T-helper 1 cell (primary cell): ENCODE data around the gene KRT82.
"Not testable (repeated sequence)": the region's sequence is repeated elsewhere in the genome, so short reads cannot be mapped to it uniquely, and the experiment has no call there.

Source experiments
- DNase-seq, 5 donors: peaks; one replicate each; pipeline ENCODE4 v3.0.0-alpha.2; 2012 to 2020
- total RNA-seq, 4 donors: gene quantifications; one replicate each; lab custom pipeline; 2026; lab: John Stamatoyannopoulos, UW

KRT82 gene
- 0 reads per million in 4 donors for total RNA-seq

DNA sequence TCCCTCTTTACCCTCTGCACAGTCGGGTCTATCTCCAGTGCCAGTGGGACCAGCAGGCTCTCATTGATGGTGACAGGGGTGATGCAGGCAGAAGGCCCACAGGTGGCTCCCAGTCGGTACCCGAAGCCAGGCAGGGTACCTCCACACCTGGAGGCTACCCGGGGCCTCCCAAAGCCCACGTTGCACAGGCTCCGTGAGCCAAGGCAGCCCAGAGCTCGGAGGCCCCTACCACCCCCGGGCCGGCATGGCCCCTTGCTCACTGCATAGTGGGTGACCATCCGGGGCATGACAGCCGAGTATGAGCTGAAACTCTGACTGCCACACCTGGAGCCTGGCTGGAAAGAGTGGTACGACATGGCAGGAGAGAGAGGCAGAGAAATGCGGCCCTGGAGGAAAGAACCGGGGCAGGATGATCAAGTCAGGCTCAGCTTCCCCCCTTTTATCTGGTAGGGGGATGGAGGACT, at the start of gene KRT82:
Gene KRT82 (minus strand): TSS at position 414 of the 464 bp plus-strand sequence. CDS start 58 bp downstream, at position 356.
- no peak for DNase-seq

DNA sequence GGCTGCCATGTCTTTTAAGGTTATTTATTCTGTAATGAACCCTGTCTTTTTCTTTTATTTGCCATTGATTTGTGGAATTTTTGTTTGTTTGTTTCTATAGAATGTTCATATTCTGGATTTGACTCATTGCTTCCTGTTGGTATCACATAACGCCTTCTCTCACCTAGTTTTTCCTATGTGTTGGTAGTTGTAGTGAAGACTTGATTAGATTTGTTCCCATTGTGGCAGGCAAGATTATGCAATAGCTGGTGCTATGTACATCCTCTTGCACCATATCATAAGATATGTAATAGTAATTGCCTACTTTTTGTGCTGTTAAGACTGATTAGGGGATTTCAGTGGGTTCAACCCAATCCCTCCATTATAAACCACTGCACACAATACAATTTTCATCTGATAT, 49.7 kb upstream of the KRT82 start:
- DNase-seq, result no peak

DNA sequence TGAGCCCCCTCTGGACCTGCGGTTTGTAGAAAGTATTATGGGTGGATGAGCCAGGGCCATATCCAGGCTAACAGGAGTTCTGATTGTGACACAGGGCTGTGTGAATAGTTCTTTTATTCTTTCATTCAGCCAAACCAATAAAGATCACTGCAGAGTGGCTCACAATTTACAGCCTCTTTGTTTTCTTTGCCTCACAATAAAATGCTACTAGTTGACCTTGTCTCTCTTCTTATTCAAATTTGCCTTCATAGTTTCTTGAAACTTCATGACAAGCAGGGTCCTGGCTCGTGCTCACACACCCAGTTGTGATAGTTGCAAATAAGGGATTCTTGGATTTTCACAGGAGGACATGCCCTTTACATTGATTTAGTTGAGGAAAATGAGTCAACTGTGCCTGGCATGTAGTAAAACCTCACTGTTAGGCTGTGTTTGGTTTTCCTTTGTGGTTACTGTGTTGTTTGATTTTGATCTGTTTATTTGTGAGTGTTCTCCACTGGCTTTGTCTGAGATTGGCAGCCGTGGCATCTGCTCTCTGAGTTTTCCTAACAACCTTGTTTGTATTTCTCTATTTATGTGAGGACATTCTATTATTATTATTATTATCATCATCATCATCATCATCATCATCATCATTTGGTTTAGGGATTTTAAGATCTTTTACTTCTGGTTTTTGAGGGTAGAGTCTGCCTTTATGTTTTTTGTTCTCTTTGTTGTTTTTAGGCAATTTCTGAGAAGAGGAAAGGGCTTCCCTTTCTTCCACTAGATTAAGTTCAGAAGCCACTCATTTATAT, 48.5 kb upstream of the KRT82 start:
- DNase-seq, result no peak

DNA sequence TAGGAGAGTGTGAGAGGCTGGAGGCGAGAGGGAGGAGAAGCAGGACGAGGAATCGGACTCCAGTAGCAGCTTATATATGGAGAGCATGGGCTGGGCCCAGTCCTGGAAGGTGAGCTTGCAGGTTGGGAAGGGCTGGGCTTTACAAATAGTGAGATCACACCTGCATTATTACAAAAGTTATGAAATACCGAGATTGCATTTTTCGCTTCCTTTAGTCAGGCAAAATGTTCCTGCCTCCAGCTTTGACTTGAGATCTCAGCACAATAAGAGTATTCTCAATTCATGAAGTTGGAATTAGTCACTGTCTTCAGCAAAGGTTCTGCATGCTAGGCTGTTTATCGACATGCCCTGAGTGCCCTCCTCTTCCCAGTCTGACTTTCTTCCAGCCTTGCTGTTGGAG, 46.0 kb upstream of the KRT82 start, which contains the start of gene KRT6B:
Gene KRT6B (minus strand): TSS at position 46 of the 400 bp plus-strand sequence. CDS start 68 bp downstream, outside the sequence.
- DNase-seq, result no peak

DNA sequence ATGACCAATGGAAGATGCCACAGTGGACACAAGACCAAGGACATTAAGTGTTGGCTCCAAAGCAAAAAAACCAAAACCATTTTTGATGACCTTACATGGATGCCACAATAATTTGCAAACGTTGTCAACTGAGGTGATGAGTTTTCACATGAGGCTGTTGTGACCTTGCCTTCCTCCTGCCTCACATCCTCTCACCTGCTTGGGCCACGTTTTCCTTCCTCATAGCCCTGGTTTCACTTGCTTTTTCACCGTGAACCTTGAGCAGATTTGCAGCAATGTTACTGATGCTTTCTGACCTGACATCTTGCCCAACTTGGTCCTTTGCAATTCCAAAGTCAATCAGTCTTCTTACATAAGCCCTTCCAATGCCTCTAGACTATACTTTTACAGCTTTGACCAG, 42.1 kb upstream of the KRT82 start:
- DNase-seq, result no peak

DNA sequence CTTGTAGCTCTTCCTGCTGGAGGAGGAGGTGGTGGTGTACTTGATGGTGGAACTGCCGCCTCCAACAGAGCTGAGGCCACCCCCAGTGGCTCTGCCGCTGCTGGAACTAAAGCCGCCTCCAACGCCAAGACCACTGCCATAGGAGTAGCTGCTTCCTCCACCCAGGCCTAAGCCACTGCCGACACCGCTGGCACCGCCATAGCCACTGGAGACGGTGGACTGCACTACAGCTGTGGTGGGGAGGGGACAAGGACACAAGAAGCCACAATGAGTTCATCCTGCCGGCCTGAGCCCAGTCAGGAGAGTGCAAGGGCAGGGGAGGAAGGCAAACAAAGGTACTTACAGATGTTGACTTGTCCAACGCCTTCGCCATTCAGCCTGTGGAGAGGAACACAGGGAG, 41.1 kb upstream of the KRT82 start:
- DNase-seq, result not testable (repeated sequence)

DNA sequence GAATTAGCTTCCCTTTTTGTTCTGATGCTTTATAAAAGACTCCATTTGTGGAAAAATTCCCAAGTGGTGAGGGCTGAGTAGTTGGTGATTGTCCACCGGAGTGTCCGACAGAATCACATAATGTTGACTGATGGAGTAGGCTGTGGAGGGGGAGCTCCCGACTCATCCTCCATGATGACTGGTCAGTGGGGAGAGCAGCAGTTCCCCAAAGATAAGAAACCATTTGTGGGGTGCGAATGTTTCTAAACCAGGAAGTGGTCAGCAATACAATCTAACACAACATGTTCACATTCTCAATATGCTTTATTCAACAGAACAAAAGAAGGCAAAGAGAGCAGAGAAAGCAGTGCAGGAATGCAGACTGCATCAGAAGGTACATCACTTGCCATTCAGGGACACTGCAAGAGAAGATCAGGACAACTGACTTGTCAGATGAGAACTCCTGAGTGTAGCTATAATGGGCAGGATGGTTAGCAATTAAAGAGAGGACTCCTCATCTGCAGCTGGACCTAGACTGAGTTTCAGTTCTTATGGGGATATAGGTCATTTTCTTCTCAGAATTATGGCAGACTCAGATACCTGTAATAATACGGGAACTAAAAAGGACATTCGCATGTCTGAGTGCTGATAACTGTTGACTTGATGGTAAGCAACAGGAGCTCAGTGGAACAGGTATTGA, 40.4 kb upstream of the KRT82 start:
- no peak for DNase-seq

DNA sequence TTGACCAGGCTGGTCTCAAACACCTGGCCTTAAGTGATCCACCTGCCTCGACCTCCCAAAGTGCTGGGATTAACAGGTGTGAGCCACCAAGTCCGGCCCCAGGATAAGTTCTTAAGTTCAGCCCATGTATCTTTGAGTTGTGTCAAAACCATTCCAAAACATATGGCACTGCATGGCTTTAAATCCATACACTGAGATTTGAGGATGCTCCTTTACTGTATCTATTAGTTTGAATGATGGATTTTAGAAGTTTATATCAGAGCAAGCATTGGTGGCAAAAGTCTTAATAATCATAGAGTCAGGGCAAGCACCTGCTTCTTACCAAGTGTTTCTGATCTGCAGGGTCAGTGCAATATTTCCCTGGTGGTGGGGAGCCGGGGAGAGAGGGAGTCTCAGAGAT, 39.7 kb upstream of the KRT82 start:
- DNase-seq, result no peak

DNA sequence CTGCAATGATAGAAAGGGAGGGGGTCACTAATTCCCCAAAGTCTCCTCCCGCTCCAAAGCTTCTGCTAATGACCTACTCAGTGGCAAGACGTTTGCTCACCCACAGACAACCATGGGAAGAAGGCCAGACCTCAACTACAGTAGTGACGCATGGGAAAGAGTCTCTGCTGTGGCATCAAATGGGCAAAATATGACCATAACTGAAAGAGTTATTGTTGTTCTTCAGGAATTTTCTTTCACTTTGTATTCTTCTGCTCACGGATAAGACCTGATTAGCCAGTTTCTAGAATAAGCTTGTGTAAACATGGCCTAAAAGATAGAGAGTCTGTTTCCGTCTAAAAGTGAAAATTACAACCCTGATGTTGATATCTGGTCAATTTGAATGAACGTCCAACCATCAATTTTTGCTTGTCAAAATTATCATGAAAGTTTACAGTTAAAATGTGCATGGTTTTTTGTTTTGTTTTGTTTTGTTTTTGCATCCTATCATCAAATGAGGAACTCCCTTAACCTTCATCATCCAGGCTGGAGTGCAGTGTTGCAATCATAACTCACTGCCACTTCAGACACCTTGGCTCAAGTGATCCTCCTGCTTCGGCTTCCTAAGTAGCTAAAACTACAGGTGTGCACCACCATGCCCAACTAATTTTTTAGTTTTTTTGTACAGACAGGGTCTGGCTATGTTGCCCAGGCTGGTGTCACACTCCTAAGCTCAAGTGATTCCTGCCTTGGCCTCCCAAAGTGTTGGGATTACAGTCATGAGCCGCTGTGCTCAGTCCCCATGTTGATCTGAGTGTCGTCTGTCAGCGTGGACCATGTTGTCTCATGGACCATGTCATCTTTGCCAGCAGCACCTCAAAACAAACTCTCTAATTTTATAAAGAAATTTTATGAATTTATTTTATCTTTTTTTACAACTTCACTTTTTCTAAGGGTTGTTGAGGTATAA, 38.8 kb upstream of the KRT82 start:
- no peak for DNase-seq

DNA sequence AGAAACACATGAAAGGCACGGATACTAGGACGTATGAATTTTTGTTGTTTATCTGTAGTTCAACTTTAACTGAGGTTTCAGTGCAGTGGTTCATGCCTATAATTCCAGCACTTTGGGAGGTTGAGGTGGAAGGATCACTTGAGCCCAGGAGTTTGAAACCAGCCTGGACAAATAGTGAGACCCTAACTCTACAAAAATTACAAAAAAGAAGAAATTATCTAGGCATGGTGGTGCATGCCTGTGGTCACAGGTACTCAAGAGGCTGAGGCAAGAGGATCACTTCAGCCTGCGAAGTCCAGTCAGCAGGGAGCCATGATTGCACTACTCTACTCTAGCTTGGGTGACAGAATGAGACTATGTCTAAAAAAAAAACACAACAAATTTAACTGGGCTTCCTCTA, 37.8 kb upstream of the KRT82 start:
- DNase-seq, result no peak

DNA sequence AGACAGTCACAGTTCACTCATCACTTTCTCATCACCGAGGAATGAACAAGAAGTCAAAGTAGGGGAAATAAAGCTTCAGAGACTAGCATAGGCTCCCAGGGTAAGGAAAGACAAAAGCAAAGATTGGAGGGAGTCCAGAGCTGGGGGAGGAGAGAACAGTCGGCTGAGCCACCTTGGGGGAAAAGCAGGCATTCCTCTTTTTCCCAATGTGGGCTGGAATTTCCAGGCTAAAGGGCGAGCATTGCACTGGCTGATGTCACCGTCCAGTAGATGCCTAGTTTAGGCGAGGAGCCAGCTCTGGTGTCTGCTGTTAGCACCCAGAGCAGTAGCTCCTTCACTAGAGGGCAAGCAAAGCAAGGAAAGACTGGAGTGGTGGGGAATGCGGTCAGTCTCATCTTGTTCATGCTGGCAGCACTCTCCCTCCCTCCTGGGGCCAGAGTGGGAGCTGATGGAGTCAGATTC, 36.5 kb upstream of the KRT82 start:
- DNase-seq, result no peak

DNA sequence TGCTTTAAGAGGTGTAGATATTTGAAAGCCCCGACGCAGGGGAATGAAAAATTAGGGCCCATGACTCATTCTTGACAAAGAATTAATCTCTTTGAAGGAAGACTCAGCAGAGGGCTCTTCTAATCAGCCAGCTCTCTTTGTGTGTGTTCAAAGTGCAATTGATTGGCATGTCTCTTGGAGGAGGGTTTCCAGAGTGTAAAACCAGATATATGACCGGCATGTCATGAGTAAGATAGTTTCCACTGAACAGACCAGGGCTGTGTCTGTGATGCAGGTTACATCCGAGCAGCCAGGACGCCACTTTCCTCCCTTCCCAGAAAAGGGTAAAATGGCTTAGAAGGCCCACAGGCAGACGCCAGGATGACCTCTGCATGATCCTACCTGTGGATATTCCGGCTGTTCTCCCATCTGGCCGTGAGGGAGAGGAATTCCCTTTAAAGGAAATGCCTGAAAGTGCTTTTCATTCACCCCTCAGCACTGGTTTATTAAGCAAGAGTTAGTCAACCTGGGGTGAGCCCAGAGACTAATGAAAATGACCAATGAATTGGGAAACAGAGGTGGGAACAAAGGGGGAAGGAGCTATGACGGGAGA, 35.3 kb upstream of the KRT82 start:
- DNase-seq, result no peak

DNA sequence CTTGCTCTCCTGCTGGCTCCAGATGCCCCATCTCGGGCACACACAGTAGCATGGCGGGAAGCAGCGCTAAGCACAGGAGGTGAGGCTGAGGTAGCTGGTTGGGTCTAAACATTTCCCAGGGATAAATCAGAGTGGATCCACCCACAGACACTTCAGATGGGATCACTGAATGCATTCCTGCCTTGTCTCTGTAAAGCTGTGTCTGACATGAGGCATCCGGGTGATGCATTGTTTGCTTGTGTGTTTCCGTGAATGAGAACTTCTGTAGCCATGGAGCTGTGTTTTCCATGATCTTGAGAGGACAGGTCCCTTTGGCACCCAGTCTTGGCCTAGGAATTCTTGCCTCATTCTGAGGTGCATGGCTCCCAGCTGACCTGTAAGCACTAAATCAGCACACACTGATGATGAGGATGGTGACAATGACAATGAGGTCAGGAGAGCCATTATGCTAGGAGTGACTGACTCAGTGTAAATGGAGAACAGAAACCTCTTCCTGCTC, 34.7 kb upstream of the KRT82 start:
- DNase-seq, result no peak

DNA sequence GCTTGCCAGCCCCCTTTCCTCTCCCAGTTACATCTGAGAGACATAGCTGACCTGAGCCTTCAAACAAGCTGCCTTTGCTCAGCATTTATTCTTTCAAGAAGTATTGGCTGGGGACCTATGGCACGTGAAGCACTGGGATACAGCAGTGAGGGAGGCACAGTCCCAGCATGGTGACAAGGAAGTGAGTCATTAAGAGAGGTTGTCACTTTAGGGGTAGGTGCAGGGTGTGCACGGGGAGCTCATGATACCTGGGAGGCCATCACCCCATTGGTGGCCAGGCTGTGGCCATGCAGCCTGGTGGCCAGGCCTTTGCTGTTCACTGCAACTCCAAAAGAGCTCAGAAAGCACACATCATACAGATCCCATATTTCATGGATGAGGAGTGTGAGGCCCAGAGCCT, 33.7 kb upstream of the KRT82 start:
- no peak for DNase-seq

DNA sequence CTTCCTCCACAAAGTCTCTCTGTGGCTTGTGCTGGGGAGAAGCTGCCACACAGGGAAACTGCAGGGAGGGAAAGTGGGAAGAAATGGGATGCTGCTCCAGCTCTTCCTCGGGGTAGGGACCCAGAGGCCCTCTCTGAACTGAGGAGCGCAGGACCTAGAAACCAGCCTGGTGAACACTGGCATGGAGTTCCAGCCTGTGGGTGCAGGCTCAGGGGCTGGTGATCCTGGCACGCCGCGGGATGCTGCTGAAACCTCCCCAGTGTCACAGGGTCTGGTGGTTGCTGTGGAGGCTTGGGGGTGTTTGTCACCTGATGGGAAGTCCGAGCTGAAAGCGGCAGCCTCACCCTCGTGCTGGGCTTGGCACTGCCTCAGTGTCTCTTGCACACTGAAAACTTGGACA, 33.3 kb upstream of the KRT82 start:
- no peak for DNase-seq

DNA sequence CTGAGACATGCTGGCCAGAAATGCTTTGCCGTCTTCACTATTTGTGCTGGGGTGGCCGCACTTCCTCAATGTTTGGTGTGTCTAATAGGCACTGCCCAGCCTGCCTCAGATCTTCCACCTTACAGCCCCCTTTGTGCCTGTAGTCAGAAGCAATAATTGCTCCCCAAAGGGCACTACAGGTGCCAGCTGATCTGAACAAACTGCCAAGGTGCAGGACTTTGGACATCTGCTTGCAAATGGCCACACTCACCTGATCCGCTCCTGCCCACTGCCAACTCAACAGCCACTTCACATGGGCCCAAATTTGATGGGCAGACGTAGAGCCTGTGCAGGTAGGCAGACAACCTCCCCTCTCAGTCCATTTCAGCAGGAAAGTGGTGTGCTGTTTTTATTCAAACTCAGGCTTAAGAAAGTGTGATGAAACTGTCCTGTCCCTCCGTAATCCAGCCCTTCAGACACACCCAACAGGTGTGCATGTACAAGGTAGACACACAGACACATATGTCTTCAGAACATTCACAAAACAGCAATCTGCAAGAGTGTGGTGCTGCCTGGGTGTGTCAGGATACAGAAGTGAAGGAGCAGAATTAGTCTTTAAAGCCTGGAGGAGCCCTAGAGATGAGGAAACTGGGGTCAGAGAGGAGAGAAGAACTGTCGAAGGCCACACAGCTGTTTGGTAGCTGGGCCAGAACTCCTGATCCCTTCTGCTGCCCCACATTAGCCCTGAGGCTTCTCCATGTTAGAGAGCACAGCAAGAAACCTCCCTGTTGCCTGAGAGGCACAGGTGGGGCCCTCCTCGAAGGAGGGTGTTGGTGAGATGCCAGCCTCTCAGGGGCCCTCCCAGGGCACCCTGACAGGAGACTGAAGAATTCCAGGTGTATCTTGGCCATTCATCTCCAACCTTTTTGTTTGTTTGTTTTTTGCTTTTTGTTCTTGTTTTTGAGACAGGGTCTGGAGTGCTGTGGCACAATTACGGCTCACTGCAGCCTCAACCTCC, 32.5 kb upstream of the KRT82 start:
- no peak for DNase-seq

DNA sequence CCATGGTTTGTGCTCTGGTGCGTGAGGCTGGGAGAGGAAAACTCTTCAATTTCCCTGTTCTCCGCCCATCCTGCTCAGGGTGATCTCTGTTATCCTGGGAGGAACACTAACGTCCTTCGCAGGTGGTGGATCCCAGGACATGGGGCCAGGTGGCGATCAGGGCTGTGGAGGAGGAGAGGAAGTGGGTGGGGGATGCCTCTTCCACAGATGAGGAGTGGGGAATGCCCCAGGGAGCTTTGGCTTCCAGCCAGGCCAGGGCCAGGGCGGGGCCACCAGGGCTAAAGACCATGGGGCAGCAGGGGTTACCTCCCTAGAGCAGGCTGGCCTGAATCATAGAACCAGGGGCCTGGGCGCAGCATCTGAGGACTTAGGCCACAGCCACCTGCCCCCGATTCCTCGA, 31.4 kb upstream of the KRT82 start:
- DNase-seq, result no peak

DNA sequence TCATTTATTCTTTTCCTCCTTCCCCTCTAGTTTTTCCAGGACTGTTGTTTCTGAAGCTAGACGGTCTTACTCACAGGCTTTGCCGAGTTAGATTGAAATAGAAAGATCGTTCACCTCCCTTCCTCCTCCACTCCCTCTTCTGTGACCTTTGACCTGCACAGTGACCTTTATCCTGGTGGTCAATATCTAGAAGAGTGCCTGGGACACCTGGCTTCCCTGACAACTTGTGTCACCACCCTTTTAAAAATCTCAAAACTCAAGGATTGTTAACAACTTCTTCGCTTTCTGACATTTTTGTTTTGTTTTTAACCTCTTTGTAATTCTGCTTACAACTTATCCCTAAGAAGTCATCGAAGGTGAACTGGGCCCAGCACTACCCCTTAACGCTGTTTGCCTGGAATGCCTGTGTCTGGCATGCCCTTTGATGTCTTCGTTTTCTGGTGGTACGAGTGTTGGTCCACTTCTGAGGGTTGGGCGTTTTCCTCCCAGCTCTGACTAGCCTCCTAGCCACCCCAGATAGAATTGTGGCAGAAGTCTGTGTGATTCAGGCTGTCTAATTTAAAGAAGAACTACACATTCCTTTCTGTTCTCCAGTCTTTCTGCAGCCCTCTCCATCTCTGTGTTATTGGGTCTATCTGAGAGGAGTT, 30.8 kb upstream of the KRT82 start:
- DNase-seq, result no peak

DNA sequence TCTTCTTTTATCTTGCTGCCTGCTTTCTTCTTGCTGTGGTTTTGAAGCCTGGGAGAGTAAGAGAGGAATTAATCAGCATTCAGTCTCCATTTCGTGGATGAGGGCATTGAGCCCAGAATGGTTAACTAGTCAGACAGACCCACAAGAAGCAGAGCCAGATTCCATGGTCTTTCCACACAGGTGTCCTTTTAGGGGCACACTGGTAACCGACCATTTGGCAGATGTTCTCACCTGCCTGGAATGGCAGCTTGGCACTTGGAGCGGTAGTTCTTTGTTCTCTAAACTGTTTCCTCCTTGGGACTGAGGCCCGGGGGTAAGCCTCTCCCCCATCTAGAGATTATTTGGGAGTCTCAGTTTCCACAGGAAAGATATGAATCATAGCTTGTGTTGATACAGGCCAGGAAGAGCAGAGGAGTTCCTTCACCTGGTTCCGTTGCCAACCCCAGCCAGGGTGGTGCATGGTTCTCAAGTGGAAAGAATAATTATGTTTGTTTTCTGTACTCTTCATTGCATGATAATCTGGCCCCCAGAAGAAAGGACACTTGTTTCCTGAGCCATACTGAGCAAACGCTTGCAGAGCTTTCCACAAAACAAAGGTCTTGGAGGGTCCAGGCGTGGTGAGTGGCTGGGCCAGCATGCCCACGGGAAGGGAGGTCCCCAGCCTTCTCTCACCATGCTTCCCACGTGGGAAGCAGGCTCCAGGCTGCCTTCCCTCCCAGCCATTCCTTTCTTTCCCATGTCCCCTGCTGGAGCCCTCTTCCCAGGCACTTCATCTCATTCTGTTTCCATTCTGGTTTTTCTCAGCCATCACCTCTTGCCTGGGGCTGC, 30.1 kb upstream of the KRT82 start:
- no peak for DNase-seq

DNA sequence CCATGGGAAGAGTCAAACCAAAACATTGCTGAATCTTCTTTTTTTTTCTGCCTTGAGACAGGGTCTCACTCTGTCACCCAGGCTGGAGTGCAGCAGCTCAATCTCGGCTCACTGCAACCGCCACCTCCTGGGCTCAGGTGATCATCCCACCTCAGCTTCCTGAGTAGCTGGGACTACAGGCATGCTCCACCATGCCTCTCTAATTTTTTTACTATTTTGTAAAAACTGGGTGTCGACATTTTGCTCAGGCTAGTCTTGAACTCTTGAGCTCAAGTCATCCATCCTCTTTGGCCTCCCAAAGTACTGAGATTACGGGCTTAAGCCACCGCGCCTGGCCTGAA, 29.5 kb upstream of the KRT82 start:
- DNase-seq, result no peak
